Measurements from ENCODE around the gene TMEM156.

- TF ChIP-seq EGR1 (IDR thresholded peaks at IDR 0.05) (no peak), EP300 (IDR thresholded peaks at IDR 0.05; ENCODE audit: borderline replicate concordance) (no peak), FOXM1 (IDR thresholded peaks at IDR 0.05; ENCODE audit: borderline replicate concordance, low read depth) (no peak), RAD21 (IDR thresholded peaks at IDR 0.05; ENCODE audit: low read depth) (no peak), YY1 (IDR thresholded peaks at IDR 0.05; ENCODE audit: low read depth) (no peak), TAF1 (IDR thresholded peaks at IDR 0.05; ENCODE audit: low read depth) (no peak), ZBTB7A (IDR thresholded peaks at IDR 0.05; ENCODE audit: low read depth) (no peak), CREB1 (IDR thresholded peaks at IDR 0.05; ENCODE audit: low read depth) (no peak)
Observed at GRCh38 chr4:39061457-39061856, 29.2 kb upstream of the TMEM156 start.
